T follicular helper cell (primary cell): ENCODE measurements around the gene MIOS.

Experiments used
- DNase-seq: peaks from one replicate; pipeline ENCODE4 v3.0.0-alpha.2; 2020; ENCODE audit warnings: low read depth

MIOS gene

GRCh38 chr7:7583731-7584130, 17.0 kb downstream of the MIOS start:
- no peak for DNase-seq

GRCh38 chr7:7584653-7585052, 18.0 kb downstream of the MIOS start:
- no peak for DNase-seq

GRCh38 chr7:7585241-7585928, 18.7 kb downstream of the MIOS start:
- DNase-seq, result no peak

GRCh38 chr7:7595451-7595850, 28.8 kb downstream of the MIOS start:
- DNase-seq, result no peak

- no peak for DNase-seq
Observed at GRCh38 chr7:7596176-7596575, 29.5 kb downstream of the MIOS start.

- DNase-seq, result no peak
Observed at GRCh38 chr7:7607010-7607409, 40.3 kb downstream of the MIOS start.

- no peak for DNase-seq
Observed at GRCh38 chr7:7609330-7609729, 42.6 kb downstream of the MIOS start.

GRCh38 chr7:7612519-7612918, 45.8 kb downstream of the MIOS start:
- DNase-seq, result no peak

- DNase-seq, result no peak
Observed at GRCh38 chr7:7613210-7613609, 46.5 kb downstream of the MIOS start.

GRCh38 chr7:7614018-7614741, 47.5 kb downstream of the MIOS start:
- DNase-seq, result no peak

GRCh38 chr7:7617550-7617949, 50.9 kb downstream of the MIOS start:
- no peak for DNase-seq

GRCh38 chr7:7618410-7618809, 51.7 kb downstream of the MIOS start:
- no peak for DNase-seq

- DNase-seq, result no peak
Observed at GRCh38 chr7:7620236-7620635, 53.6 kb downstream of the MIOS start.

GRCh38 chr7:7620644-7621210, 54.0 kb downstream of the MIOS start:
- no peak for DNase-seq

- no peak for DNase-seq
Observed at GRCh38 chr7:7628476-7628875, 61.8 kb downstream of the MIOS start.

- no peak for DNase-seq
Observed at GRCh38 chr7:7630626-7631329, 64.1 kb downstream of the MIOS start.

GRCh38 chr7:7639421-7639820, 72.7 kb downstream of the MIOS start:
- no peak for DNase-seq

GRCh38 chr7:7639847-7640220, 73.2 kb downstream of the MIOS start:
- peak; percentile 48 for DNase-seq

- peak; percentile 98 for DNase-seq
Observed at GRCh38 chr7:7640221-7641128, 73.8 kb downstream of the MIOS start, which contains the start of gene UMAD1. Gene UMAD1 (plus strand): TSS chr7:7640752. CDS start chr7:7673372, 32,620 bp downstream.

GRCh38 chr7:7641129-7641663, 74.5 kb downstream of the MIOS start:
- DNase-seq, result no peak

- DNase-seq, result no peak
Observed at GRCh38 chr7:7642081-7642480, 75.4 kb downstream of the MIOS start.
